Colon (tissue), 2 donors: ENCODE data around the gene SELENOI.
"Not testable (repeated sequence)": the region's sequence is repeated elsewhere in the genome, so short reads cannot be mapped to it uniquely, and the experiment has no call there.

Source experiments
- FAIRE-seq: peaks from 2 replicates; lab custom pipeline; 2012; peaks lifted over from hg19 to GRCh38; lab: Jason Lieb, UNC
- donor health status: control.
- donor health status: control.

The SELENOI gene

GRCh38 chr2:26345545-26346453 is at the start of gene SELENOI:
SELENOI (plus strand) TSS chr2:26346143; CDS start chr2:26346233, 90 bp downstream.
- FAIRE-seq: peak; percentile 75

- no peak for FAIRE-seq
These were observed 48.9 kb upstream of the SELENOI start for GRCh38 chr2:26297061-26297460.

GRCh38 chr2:26298286-26298637 is 47.7 kb upstream of the SELENOI start:
- no peak for FAIRE-seq

GRCh38 chr2:26298638-26299393 is 47.1 kb upstream of the SELENOI start:
- FAIRE-seq: no peak

- no peak for FAIRE-seq
These were observed 46.4 kb upstream of the SELENOI start for GRCh38 chr2:26299471-26300101.

- no peak for FAIRE-seq
These were observed 45.6 kb upstream of the SELENOI start for GRCh38 chr2:26300234-26300925.

GRCh38 chr2:26302846-26303245 is 43.1 kb upstream of the SELENOI start:
- FAIRE-seq: no peak

GRCh38 chr2:26305094-26305493 is 40.8 kb upstream of the SELENOI start:
- FAIRE-seq: not testable (repeated sequence)

GRCh38 chr2:26305540-26305939 is 40.4 kb upstream of the SELENOI start:
- no peak for FAIRE-seq

- FAIRE-seq: no peak
These were observed 36.0 kb upstream of the SELENOI start for GRCh38 chr2:26309921-26310320.

- no peak for FAIRE-seq
These were observed 33.5 kb upstream of the SELENOI start for GRCh38 chr2:26312471-26312870.

GRCh38 chr2:26313446-26313845 is 32.5 kb upstream of the SELENOI start:
- no peak for FAIRE-seq

GRCh38 chr2:26314243-26314642 is 31.7 kb upstream of the SELENOI start:
- FAIRE-seq: no peak

GRCh38 chr2:26316041-26316440 is 29.9 kb upstream of the SELENOI start:
- no peak for FAIRE-seq

GRCh38 chr2:26316845-26317244 is 29.1 kb upstream of the SELENOI start:
- FAIRE-seq: no peak

GRCh38 chr2:26317377-26318105 is 28.4 kb upstream of the SELENOI start:
- no peak for FAIRE-seq

GRCh38 chr2:26318950-26319349 is 27.0 kb upstream of the SELENOI start:
- no peak for FAIRE-seq

GRCh38 chr2:26324479-26324878 is 21.5 kb upstream of the SELENOI start:
- not testable (repeated sequence) for FAIRE-seq

GRCh38 chr2:26324903-26325302 is 21.0 kb upstream of the SELENOI start:
- FAIRE-seq: no peak

- no peak for FAIRE-seq
These were observed 20.1 kb upstream of the SELENOI start for GRCh38 chr2:26325851-26326250.

- no peak for FAIRE-seq
These were observed 19.4 kb upstream of the SELENOI start for GRCh38 chr2:26326514-26326913.
